GM11168 (cell line): ENCODE measurements around the gene CAPN15.

Experiments
- in situ Hi-C: fragments of 300-500 bp; cut with MboI; formaldehyde crosslinking; loops from one replicate; pipeline ENCODE4 v1.12.0; 2022; ENCODE audit warnings: low sequenced_read_pairs; ENCODE audit not compliant: unreplicated experiment

The CAPN15 gene

DNA sequence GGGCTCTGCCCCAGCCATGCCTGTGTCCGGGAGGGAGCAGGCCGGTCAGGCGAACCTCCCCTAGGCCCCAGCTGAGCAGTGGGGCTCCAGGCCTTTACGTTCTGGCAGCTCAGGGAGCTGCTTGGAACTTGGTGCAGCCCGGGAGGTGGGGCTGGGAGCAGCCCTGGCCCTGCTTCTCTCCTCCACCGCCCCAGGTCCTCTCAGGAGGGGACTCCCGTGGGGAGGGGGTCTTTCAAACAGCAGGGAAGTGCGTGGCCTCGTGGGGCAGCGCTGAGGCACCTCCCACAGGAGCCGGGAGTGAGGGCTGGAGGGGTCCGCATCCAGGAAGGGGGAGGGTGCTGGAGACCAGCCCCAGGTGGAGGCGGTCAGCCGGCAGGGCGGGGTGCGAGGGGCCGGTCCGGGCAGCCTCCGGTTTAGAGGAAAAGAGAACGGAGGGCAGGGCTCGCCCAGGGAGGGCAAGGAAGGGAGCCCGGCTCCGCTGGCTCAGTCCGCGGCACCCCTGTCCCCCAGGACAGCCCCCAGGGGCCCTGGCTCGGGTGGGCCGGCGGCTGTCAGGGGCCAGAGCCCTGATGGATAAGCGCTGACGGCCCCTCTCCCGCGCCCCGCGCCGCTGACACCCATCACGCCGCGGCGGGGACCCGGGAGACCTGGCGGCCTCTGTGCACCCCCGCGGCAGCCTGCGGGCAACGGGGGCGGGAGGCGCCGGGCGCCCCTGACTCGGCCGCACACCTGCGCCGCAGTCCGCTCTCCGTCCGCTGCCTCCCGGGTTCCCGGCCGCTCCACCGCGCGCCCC lies 32.1 kb downstream of the CAPN15 start:
- in situ Hi-C loops: no loop called here

DNA sequence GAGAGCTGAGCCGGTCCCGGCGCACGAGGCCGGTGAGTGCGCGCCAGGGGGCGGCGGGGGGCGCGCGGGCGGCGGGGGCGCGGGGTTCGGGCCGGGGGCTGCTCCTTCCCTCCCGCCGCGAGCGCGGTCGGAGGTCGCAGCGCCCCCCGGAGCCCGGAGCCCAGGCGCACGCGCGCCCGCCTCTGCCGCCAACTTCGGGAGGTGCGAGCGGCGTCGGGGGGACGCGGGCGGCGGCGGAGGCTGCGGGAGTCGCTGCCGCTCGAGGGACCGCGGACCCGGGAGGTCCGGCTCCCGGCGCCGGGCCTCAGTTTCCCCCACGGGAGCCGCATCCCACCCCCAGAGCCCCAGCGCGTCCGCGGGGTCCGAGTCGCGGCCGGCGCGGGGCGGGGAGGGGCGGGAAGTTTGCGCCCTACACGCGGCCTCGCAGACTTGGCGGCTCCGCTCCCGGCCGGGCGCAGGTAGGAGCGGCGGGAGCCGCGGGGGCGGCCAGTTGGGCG lies 32.7 kb downstream of the CAPN15 start, which contains the start of gene PRR35:
Gene PRR35, plus strand, starts transcription at position 191 of the 497 bp plus-strand sequence. CDS start 2,901 bp downstream, outside the sequence.
- in situ Hi-C loops: no loop called here

DNA sequence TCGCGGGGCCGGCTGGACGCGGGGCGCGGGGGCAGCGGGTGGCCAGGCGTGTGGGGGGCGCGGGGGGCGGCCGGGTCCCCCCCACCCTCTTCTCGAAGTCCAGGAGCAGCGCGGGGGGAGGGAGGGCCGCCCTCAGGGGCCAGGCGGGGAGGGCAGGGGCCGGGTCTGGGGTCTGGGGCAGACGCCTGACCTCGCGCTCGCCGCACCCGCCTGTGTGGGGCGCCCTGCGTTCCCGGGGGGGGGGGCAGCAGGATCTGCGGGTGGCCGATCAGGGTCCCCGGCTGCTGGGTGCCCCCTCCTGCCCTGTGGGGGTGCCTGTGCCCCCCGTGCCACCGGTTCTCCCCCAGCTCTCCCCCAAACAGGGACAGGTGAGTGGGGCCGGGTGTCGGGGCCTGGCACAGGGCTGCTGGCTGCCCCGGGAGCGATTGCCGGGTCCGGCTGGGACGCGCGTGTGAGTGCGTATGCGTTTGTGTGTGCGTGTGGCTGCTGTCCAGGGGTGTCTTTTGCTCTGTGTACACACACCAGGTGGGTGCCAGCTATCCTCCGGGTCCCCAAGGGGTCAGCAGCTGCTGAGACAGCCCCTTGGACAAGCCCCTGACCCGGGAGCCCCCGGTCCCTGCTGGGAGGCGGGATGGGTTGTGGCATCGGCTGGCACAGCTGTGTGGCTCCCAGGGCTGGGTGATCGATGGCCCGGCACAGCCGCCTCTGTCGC lies 33.3 kb downstream of the CAPN15 start:
- in situ Hi-C loops: no loop called here

DNA sequence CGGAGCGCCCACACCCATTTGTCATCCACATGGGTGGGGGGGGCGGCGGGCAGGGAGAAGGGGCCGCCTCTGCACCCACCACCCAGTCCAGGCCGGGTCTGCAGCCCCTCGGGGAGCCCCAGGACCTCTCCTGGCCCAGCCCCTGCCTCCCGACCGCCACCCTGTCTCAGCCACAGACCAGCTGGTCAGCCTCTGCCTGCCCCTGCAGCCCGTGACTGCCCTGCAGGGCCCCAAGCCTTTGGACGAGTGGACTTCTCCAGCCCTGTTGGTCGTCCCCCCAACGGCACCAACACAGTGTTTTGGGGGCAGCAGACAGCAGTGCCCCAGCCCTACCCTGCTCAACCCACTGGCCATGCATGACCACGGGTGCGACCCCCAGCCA lies 33.9 kb downstream of the CAPN15 start:
- in situ Hi-C loops: no loop called here

- in situ Hi-C loops: no loop called here
These were observed 34.7 kb downstream of the CAPN15 start for GRCh38 chr16:561957-562938.

- in situ Hi-C loops: no loop called here
These were observed 35.6 kb downstream of the CAPN15 start for GRCh38 chr16:563072-563644.

- in situ Hi-C loops: no loop called here
These were observed 37.3 kb downstream of the CAPN15 start for GRCh38 chr16:564690-565418.

GRCh38 chr16:565419-566330 lies 38.2 kb downstream of the CAPN15 start:
- in situ Hi-C loops: no loop called here

GRCh38 chr16:566475-567372 lies 39.2 kb downstream of the CAPN15 start, which contains the start of gene NHLRC4:
Gene NHLRC4, plus strand, starts transcription at chr16:567005. Its CDS starts 1,043 bp downstream, at chr16:568048.
- in situ Hi-C loops: no loop called here

GRCh38 chr16:567373-568256 lies 40.1 kb downstream of the CAPN15 start:
- in situ Hi-C loops: no loop called here

GRCh38 chr16:568401-569258 lies 41.1 kb downstream of the CAPN15 start:
- in situ Hi-C loops: no loop called here

- in situ Hi-C loops: no loop called here
These were observed 42.1 kb downstream of the CAPN15 start, which contains the start of gene PIGQ for GRCh38 chr16:569445-570254. Gene PIGQ, plus strand, starts transcription at chr16:569968. Its CDS starts 4,107 bp downstream, at chr16:574075.

DNA sequence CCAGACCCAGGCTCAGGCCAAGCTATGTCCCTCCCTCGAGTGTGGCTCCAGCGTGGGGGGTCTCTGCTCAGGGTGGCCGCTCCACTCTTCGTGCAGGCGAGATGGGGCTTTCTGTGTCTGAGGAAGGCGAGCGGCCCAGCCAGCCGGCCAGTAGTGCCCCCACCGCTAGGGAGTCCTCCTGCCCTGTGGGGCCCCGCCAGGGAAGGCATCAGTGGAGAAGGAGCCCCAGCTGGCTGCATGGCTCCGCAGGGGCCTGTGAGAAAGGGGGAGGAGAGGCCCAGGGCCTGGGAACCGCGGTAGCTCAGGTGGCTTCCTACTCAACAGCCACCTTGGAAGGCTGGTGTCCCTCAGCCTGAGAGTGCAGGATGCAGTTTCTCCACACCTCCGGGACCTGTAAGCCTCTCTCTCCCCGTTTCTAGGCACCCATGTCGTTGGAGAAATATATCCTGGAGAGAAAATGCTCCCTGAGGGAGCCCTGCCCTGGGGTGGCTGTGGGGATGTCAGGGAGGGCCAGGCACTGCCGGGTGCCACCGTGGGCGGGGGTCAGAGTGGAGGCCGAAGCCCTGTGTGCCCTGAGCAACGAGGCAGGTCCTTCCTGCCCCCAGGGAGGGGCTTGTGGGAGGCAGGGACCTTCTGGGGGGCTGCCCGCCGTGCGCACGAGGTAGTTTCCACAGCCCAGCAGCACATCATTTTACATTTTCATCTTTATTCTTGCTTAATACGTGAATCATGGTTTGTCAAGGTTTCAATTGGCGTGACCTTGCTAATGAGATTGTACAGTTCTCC lies 45.5 kb downstream of the CAPN15 start:
- in situ Hi-C loops: no loop called here
